ENCODE measurements around the gene NAV3.
"Not testable (repeated sequence)": the region's sequence is repeated elsewhere in the genome, so short reads cannot be mapped to it uniquely, and the experiment has no call there.

Gene NAV3

GRCh38 chr12:78038986-78039385, 208.3 kb downstream of the NAV3 start:
- no peak for DNase-seq (ENCODE audit: low read depth)

GRCh38 chr12:78040111-78040510, 209.4 kb downstream of the NAV3 start:
- no peak for DNase-seq (ENCODE audit: low read depth)

GRCh38 chr12:78050790-78051189, 220.1 kb downstream of the NAV3 start:
- DNase-seq (ENCODE audit: low read depth), result no peak

- no peak for DNase-seq (ENCODE audit: low read depth)
Measured at GRCh38 chr12:78055545-78055944, 224.9 kb downstream of the NAV3 start.

GRCh38 chr12:78057075-78057474, 226.4 kb downstream of the NAV3 start:
- DNase-seq (ENCODE audit: low read depth), result no peak

- DNase-seq (ENCODE audit: low read depth), result no peak
Measured at GRCh38 chr12:78060186-78060585, 229.5 kb downstream of the NAV3 start.

GRCh38 chr12:78062786-78063185, 232.1 kb downstream of the NAV3 start:
- no peak for DNase-seq (ENCODE audit: low read depth)

GRCh38 chr12:78081590-78082314, 251.1 kb downstream of the NAV3 start:
- DNase-seq (ENCODE audit: low read depth), result no peak

- no peak for DNase-seq (ENCODE audit: low read depth)
Measured at GRCh38 chr12:78085542-78086182, 255.0 kb downstream of the NAV3 start.

- no peak for DNase-seq (ENCODE audit: low read depth)
Measured at GRCh38 chr12:78086553-78087362, 256.1 kb downstream of the NAV3 start.

GRCh38 chr12:78087363-78087675, 256.6 kb downstream of the NAV3 start:
- DNase-seq (ENCODE audit: low read depth), result no peak

- DNase-seq (ENCODE audit: low read depth), result no peak
Measured at GRCh38 chr12:78088391-78088832, 257.7 kb downstream of the NAV3 start.

GRCh38 chr12:78090266-78090665, 259.6 kb downstream of the NAV3 start:
- no peak for DNase-seq (ENCODE audit: low read depth)

- DNase-seq (ENCODE audit: low read depth), result no peak
Measured at GRCh38 chr12:78095623-78096022, 264.9 kb downstream of the NAV3 start.

GRCh38 chr12:78096909-78097597, 266.4 kb downstream of the NAV3 start:
- DNase-seq (ENCODE audit: low read depth), result no peak

- no peak for DNase-seq (ENCODE audit: low read depth)
Measured at GRCh38 chr12:78099806-78100205, 269.1 kb downstream of the NAV3 start.

- DNase-seq (ENCODE audit: low read depth), result no peak
Measured at GRCh38 chr12:78101113-78101876, 270.6 kb downstream of the NAV3 start.

GRCh38 chr12:78101946-78102635, 271.4 kb downstream of the NAV3 start:
- DNase-seq (ENCODE audit: low read depth), result no peak

GRCh38 chr12:78102801-78103200, 272.1 kb downstream of the NAV3 start:
- not testable (repeated sequence) for DNase-seq (ENCODE audit: low read depth)

- DNase-seq (ENCODE audit: low read depth), result no peak
Measured at GRCh38 chr12:78115889-78116288, 285.2 kb downstream of the NAV3 start.

- DNase-seq (ENCODE audit: low read depth), result no peak
Measured at GRCh38 chr12:78118036-78118435, 287.3 kb downstream of the NAV3 start.

All from activated T-cell treated with anti-CD3 and anti-CD28 coated beads for 1 hour (primary cell).